ENCODE measurements around the gene IRAG1.

IRAG1 gene

DNA sequence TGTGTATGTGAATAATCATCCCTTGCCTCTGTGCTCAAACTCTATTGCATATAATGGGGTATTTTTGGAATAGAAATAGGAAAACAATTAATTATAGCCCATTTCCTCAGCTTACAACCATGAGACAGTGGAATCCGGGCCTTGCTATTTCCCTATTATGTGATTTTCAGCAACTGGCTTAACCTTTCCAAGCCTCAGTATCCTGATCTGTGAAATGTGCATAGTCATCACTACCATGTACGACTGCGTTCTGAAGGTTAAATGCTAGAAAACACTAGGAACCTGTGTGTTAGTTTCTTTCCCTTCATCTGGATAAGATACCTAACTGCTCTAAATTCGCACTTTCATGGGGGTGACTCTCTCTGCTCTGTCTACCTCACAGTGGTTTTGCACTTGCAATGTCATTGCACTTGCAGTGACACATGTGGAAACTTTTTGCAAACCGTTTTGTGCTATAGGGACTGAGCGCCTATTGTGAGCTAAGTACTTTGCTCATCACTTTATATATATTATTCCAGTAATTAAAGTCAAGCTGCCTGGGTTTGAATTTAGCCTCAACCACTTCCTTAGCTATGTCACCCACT, 48.3 kb downstream of the IRAG1 start:
- DNase-seq: no peak

Measured in C1 segment of cervical spinal cord (tissue), 14 donors.